GM21447 (cell line): ENCODE results near the gene ERP44.
"Not testable (repeated sequence)": the region's sequence is repeated elsewhere in the genome, so short reads cannot be mapped to it uniquely, and the experiment has no call there.

Experiments used
- ATAC-seq: cut with Tn5 transposase; IDR thresholded peaks from one replicate; pipeline ENCODE4 v1.9.1; 2021; ENCODE audit not compliant: unreplicated experiment

ERP44 gene

DNA sequence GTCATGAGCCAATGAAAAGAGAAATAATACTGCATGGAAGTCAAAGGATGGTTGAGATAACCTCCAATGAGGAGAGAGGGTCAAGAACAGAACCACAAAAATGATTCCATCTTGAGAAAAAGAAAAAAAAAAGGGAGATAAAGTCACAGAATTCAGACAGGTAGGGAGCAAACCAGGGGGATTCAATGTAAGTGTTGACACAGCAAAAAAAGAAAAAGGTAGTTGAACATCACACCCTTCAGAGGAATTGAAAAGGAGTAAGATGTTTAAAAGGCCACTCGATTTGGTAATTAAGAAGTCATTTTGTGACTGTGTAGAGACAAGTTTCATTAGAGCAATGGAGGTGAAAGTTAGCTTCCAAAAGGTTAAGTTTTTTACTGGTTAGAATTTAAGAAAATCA is 79.3 kb downstream of the ERP44 start:
- no peak for ATAC-seq

GRCh38 chr9:100014846-100015245 is 84.0 kb downstream of the ERP44 start:
- no peak for ATAC-seq

- no peak for ATAC-seq
Observed at GRCh38 chr9:100013573-100013972, 85.2 kb downstream of the ERP44 start.

DNA sequence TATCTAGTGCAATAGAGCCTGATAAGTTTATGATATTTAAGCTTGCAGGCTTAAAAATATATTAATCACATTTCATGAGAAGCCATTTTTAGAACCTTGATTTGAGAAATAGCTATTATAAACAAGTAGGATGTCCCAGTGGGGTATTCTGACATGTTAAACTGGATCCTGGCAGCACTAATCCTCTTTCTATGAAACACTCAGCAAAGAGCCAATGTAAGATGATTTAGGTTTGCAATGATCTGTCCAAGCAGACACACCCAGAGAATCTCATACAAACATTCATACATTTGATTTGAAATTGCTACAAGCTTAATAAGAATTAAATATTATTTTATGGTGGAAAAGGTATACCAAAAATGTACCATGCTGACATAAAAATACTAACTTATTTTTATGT is 86.5 kb downstream of the ERP44 start:
- no peak for ATAC-seq

- no peak for ATAC-seq
Observed at GRCh38 chr9:100011062-100011681, 87.6 kb downstream of the ERP44 start.

DNA sequence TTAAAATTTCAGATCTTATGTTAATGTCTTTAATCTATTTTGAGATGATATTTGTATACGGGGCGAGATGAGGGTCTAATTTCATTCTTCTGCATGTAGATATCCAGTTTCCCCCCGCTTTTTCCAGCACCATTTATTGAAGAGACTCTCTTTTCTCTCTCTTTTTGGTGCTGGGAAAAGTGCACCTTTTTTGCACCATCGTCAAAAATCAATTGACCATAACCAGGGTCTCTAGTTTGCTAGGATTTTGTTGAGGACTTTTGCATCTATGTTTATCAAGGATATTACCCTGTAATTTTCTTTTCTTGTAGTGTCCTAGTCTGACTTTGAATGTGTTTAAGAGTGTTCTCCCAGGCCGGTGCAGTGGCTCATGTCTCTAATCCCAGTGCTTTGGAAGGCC is 99.0 kb downstream of the ERP44 start:
- no peak for ATAC-seq

GRCh38 chr9:99998866-99999265 is 99.9 kb downstream of the ERP44 start:
- no peak for ATAC-seq

DNA sequence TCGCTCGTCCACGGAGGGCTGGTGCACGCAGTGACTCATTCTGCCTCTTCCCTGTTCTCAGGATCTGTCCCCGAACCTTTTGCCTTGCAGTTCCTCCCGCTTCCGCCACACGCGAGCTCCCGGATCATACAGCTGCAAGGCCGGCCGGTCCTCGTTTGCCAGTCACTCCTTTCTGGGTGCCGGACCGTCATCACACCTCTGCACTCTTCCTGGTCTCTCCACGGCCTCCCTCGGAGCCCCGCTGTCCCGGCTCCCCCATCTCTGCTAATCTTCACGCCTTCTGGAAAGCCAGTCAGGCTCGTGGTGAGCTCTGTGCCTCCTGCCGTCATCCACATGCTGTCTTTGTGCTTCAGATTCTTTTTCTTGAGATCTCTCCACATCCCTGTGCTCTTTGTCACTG is 100.5 kb downstream of the ERP44 start:
- ATAC-seq = no peak

DNA sequence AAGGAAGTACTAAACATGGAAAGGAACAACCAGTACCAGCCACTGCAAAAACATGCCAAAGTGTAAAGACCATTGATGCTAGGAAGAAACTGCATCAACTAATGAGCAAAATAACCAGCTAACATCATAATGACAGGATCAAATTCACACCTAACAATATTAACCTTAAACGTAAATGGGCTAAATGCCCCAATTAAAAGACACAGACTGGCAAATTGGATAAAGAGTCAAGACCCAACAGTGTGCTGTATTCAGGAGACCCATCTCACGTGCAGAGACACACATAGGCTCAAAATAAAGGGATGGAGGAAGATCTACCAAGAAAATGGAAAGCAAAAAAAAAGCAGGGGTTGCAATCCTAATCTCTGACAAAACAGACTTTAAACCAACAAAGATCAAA is 108.3 kb downstream of the ERP44 start:
- not testable (repeated sequence) for ATAC-seq

- ATAC-seq = no peak
Observed at GRCh38 chr9:99986642-99987041, 112.2 kb downstream of the ERP44 start.

- ATAC-seq = no peak
Observed at GRCh38 chr9:99980598-99980997, 118.2 kb downstream of the ERP44 start.

DNA sequence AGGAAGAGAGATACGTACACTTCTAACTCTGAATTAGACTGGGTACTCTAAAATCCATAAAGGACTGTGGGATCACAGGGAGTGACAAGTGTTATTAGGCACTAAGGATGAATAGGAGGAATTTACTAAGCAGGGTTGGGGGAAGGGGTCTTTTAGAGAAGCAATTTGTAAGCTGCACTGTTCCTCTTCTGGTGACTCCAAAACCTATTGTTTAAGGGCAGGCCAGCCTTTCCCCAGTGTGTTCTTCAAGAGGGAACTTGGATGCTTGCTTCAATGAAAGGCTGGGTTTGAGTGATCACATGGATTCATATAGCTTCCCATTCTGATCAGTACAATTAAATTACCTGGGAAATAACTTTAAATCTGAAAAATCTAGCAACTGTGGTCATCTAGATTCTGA is 120.6 kb downstream of the ERP44 start:
- no peak for ATAC-seq

GRCh38 chr9:99977033-99977792 is 121.6 kb downstream of the ERP44 start:
- ATAC-seq = no peak

DNA sequence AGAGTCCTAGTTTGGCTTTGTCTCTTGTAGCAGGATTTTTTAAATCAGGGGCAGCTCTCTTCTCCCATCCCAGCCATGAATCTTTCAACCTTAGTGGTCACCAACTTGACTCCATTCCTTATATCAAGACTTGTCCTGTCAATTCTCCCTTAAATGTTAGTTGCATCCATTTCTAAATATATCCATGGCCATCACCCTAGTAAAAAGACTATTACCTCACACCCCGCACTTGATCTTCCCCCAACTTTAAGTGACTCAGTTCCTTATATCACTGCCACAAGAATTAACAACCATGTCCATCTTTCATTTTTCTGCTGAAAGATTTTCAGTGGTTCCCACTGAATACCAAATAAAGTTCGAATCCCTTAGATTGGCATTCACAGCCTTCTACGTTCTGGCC is 125.3 kb downstream of the ERP44 start:
- no peak for ATAC-seq

DNA sequence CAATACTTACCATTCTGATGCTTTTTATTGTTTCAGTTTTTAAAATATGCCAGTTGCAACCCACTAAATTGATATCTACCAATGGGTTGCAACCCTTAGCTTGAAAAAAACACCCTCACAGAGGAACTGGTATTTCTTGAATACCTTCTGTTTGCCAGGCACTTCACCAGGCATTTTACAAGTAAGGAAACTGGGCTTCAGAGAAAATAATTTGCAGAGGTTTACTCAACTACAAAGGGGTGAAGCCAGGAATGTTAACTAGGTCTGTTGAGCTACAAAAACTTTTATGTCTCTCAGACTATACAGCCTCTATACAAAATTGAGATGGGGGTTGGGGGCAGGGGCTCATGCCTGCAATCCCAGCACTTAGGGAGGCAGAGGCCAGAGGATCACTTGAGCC is 127.4 kb downstream of the ERP44 start:
- ATAC-seq = no peak

DNA sequence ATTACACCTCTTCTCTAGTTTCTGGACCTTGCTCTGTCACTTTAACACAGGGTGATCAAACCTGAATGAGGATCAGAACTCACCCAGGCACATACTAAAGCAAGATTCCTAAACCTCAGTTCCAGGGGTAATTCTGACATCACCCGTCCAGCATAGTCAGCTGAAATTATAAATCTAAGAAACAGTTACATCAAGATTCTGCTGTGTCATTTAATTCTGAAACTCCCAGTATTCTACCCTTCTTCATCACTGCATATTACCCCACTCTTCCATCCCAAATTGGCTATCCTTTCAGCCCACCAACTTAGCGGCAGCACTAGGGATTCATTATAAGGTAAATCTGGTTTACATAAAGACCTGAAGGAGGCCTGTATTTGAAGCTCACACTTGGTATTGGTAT is 128.3 kb downstream of the ERP44 start:
- ATAC-seq = no peak

GRCh38 chr9:99967457-99967856 is 131.3 kb downstream of the ERP44 start:
- no peak for ATAC-seq

DNA sequence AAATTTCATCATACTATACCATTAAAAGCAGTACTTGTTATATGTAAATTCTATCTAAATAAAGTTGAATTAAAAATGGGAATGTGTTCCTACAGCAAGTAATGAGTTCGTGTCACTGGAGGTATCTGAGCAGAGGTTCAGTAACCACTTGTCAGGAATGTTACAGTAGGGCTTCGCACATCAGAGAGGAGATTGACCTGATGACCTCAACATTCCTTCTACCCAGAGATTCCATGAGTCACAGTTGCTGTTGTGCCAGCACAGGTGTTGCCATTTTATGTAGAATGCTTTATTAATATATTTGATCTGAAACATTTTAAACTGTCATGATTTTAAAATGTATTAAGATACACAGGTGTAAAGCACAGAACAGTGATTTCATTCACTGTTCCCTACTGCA is 132.1 kb downstream of the ERP44 start:
- no peak for ATAC-seq

DNA sequence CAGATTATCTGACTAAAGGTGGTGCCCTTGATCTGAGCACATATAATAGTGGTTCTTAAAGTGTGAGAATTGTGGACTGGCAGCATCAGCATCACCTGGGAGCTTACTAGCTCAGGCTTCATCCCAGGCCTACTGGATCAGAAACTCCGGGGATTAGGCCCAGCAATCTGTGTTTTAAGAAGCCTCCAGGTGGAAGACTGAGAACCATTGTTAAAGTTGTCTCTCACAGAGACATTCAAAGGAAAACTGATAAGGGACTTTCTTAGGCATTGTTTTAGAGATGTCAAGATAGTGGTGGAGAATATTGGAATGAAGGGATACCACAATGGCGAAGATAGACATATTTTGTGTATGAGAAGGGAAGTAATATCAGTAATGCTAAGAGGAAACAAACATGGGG is 132.8 kb downstream of the ERP44 start:
- no peak for ATAC-seq

GRCh38 chr9:99964336-99964735 is 134.5 kb downstream of the ERP44 start:
- ATAC-seq = no peak

GRCh38 chr9:99962680-99963261 is 136.0 kb downstream of the ERP44 start:
- no peak for ATAC-seq

DNA sequence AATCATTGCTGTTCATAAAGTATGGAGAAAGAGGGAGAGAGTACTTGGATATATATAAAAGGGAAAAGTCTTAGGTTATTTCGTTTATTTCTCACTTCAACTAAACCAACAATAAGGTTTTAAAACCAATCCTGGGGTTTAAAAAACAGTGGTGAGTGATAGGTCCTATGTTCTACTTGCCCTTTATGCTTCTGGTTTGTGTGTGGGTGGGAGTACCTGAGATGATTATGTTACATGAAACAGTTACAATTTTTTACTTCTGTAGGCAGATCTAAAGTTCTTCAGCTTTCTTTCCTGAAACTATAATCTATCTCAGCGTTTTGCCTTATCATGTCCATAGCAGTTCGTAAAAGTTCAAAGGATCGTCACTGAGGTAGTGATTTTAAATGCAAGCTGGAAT is 143.2 kb downstream of the ERP44 start:
- no peak for ATAC-seq

DNA sequence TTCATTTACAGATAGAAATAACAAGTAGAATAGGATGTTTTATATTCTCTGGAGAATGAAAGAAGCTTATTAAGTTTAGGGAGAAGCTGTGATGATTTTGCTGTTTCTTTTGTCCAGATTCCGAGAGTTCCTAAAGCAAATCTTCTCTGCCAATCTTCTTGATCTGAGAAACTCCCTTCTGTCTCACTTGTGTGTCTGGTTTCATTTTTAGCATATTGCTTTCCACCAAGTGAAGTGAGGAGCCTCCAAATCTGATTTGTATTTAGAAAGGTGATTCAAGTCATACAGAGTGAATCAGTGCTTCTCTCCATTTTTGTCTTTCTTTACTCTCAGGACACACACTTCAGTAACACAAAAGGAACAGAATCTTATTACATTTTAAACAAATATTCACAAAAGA is 144.0 kb downstream of the ERP44 start:
- ATAC-seq = peak; percentile 51
